NCI-H2081 treated with DMSO at 0.1 percent for 48 hours (cell line): Measurements from ENCODE around the gene XPR1.
"Not testable (repeated sequence)": the region's sequence is repeated elsewhere in the genome, so short reads cannot be mapped to it uniquely, and the experiment has no call there.

Experiments used
- DNase-seq: peaks from one replicate; lab custom pipeline; 2025; lab: John Stamatoyannopoulos, UW

The XPR1 gene

GRCh38 chr1:180841415-180841814 lies 209.6 kb downstream of the XPR1 start:
- no peak for DNase-seq

GRCh38 chr1:180842052-180842451 lies 210.2 kb downstream of the XPR1 start:
- DNase-seq: no peak

GRCh38 chr1:180842491-180843275 lies 210.9 kb downstream of the XPR1 start:
- peak; percentile 34 for DNase-seq

- DNase-seq: no peak
Measured at GRCh38 chr1:180845352-180845751, 213.5 kb downstream of the XPR1 start.

GRCh38 chr1:180848191-180848590 lies 216.4 kb downstream of the XPR1 start:
- no peak for DNase-seq

- no peak for DNase-seq
Measured at GRCh38 chr1:180849031-180849775, 217.4 kb downstream of the XPR1 start.

GRCh38 chr1:180851995-180852887 lies 220.4 kb downstream of the XPR1 start:
- DNase-seq: no peak

- DNase-seq: no peak
Measured at GRCh38 chr1:180854001-180854400, 222.2 kb downstream of the XPR1 start.

GRCh38 chr1:180854456-180854855 lies 222.6 kb downstream of the XPR1 start:
- no peak for DNase-seq

GRCh38 chr1:180857947-180858725 lies 226.3 kb downstream of the XPR1 start:
- not testable (repeated sequence) for DNase-seq

- DNase-seq: no peak
Measured at GRCh38 chr1:180859306-180859705, 227.5 kb downstream of the XPR1 start.

- DNase-seq: no peak
Measured at GRCh38 chr1:180860535-180860934, 228.7 kb downstream of the XPR1 start.

GRCh38 chr1:180862305-180862704 lies 230.5 kb downstream of the XPR1 start:
- no peak for DNase-seq

GRCh38 chr1:180863158-180863775 lies 231.4 kb downstream of the XPR1 start:
- DNase-seq: peak; percentile 4

GRCh38 chr1:180881806-180882509 lies 250.1 kb downstream of the XPR1 start:
- DNase-seq: peak; percentile 73

- no peak for DNase-seq
Measured at GRCh38 chr1:180884588-180885300, 252.9 kb downstream of the XPR1 start.

GRCh38 chr1:180886338-180886737 lies 254.5 kb downstream of the XPR1 start:
- DNase-seq: no peak

GRCh38 chr1:180887841-180888240 lies 256.0 kb downstream of the XPR1 start:
- DNase-seq: no peak

- DNase-seq: no peak
Measured at GRCh38 chr1:180888870-180889269, 257.0 kb downstream of the XPR1 start.

- DNase-seq: no peak
Measured at GRCh38 chr1:180889325-180889724, 257.5 kb downstream of the XPR1 start.
